HG03159 (cell line): Measurements from ENCODE around the gene CEP104.

Experiments used
- ATAC-seq: cut with Tn5 transposase; IDR thresholded peaks from one replicate; pipeline ENCODE4 v1.9.1; 2021; ENCODE audit warnings: mild to moderate bottlenecking, moderate library complexity; ENCODE audit not compliant: unreplicated experiment

The CEP104 gene

GRCh38 chr1:3779912-3780416, 77.0 kb downstream of the CEP104 start:
- ATAC-seq, result no peak

- no peak for ATAC-seq
Observed at GRCh38 chr1:3779265-3779911, 77.6 kb downstream of the CEP104 start.

- ATAC-seq, result no peak
Observed at GRCh38 chr1:3778590-3779264, 78.3 kb downstream of the CEP104 start.

GRCh38 chr1:3777647-3778589, 79.1 kb downstream of the CEP104 start:
- ATAC-seq, result no peak

- ATAC-seq, result no peak
Observed at GRCh38 chr1:3777078-3777547, 79.9 kb downstream of the CEP104 start.

- no peak for ATAC-seq
Observed at GRCh38 chr1:3776231-3776961, 80.6 kb downstream of the CEP104 start.

GRCh38 chr1:3775490-3776230, 81.4 kb downstream of the CEP104 start:
- no peak for ATAC-seq

GRCh38 chr1:3774946-3775489, 82.0 kb downstream of the CEP104 start:
- ATAC-seq, result no peak

GRCh38 chr1:3774276-3774945, 82.6 kb downstream of the CEP104 start:
- ATAC-seq, result no peak

GRCh38 chr1:3773572-3774275, 83.3 kb downstream of the CEP104 start:
- no peak for ATAC-seq

GRCh38 chr1:3772715-3773571, 84.1 kb downstream of the CEP104 start, which contains the start of gene SMIM1:
Gene SMIM1, plus strand, starts transcription at chr1:3772749. Its CDS starts 2,625 bp downstream, at chr1:3775374.
- ATAC-seq, result no peak

- ATAC-seq, result peak; percentile 60
Observed at GRCh38 chr1:3772027-3772714, 84.8 kb downstream of the CEP104 start.

GRCh38 chr1:3771108-3772026, 85.6 kb downstream of the CEP104 start:
- ATAC-seq, result no peak

- ATAC-seq, result no peak
Observed at GRCh38 chr1:3770047-3770765, 86.8 kb downstream of the CEP104 start.

- ATAC-seq, result no peak
Observed at GRCh38 chr1:3768811-3769390, 88.1 kb downstream of the CEP104 start.
